DND-41 (cell line): ENCODE results near the gene MAPK8IP1.

ENCODE experiments used
- ATAC-seq: fragments of 200-7000 bp; cut with Tn5 transposase; 3 replicates; pipeline ENCODE4 v1.9.1; 2021; ENCODE audit warnings: low read depth; ENCODE audit not compliant: insufficient read depth
- DNase-seq: peaks from one replicate; pipeline ENCODE4 v3.0.0-alpha.2; 2020
- H2AFZ ChIP-seq: 2 replicates; pipeline ENCODE4 v1.6.0; 2012; ENCODE audit warnings: low read depth, low read length
- H3K27ac ChIP-seq: 2 replicates; pipeline ENCODE4 v1.5.1; 2012; ENCODE audit warnings: low read length, inconsistent platforms
- H3K27me3 ChIP-seq: fragments of 200-600 bp; sonication (generic); 2 replicates; pipeline ENCODE4 v1.6.0; 2012; ENCODE audit warnings: low read length, mild to moderate bottlenecking, inconsistent platforms; ENCODE audit not compliant: insufficient read depth, poor library complexity
- H3K36me3 ChIP-seq: 2 replicates; pipeline ENCODE4 v1.5.1; 2012; ENCODE audit warnings: low read length, inconsistent platforms; ENCODE audit not compliant: insufficient read depth
- H3K4me1 ChIP-seq: 2 replicates; pipeline ENCODE4 v1.5.1; 2012; ENCODE audit warnings: mild to moderate bottlenecking, low read length; ENCODE audit not compliant: insufficient read depth
- H3K4me2 ChIP-seq: 2 replicates; pipeline ENCODE4 v1.6.0; 2012; ENCODE audit warnings: mild to moderate bottlenecking, moderate library complexity, low read length, inconsistent platforms; ENCODE audit not compliant: insufficient read depth
- H3K4me3 ChIP-seq, 2 experiments: fragments of 200-600 bp in 1 of 2; shearing (Covaris generic) in 1 of 2; 2 replicates each; pipeline ENCODE4 v1.5.1; 2012 to 2016; ENCODE audit warnings: inconsistent platforms in 2 of 2, low read length in 2 of 2, mild to moderate bottlenecking in 2 of 2, low read depth in 1 of 2, moderate library complexity in 1 of 2
- H3K79me2 ChIP-seq: 2 replicates; pipeline ENCODE4 v1.6.0; 2012; ENCODE audit warnings: low read length, inconsistent platforms; ENCODE audit not compliant: insufficient read depth
- H3K9ac ChIP-seq: 2 replicates; pipeline ENCODE4 v1.6.0; 2012; ENCODE audit warnings: low read depth, mild to moderate bottlenecking, inconsistent platforms, low read length, moderate library complexity
- H3K9me3 ChIP-seq: 2 replicates; pipeline ENCODE4 v1.5.1; 2012; ENCODE audit warnings: low read length, moderate library complexity, mild to moderate bottlenecking, inconsistent platforms; ENCODE audit not compliant: insufficient read depth, severe bottlenecking
- H4K20me1 ChIP-seq: 2 replicates; pipeline ENCODE4 v1.6.0; 2012; ENCODE audit warnings: low read length; ENCODE audit not compliant: insufficient read depth
- EZH2 ChIP-seq: IDR thresholded peaks from 3 replicates; pipeline ENCODE4 v1.6.1; 2012; ENCODE audit warnings: borderline replicate concordance, low read depth, mild to moderate bottlenecking, moderate library complexity, low read length, inconsistent platforms; ENCODE audit not compliant: severe bottlenecking
- TF ChIP-seq, protein P1 (sequence below): IDR thresholded peaks from 2 replicates; pipeline ENCODE4 v1.5.1; 2012; ENCODE audit warnings: borderline replicate concordance, low read length, moderate library complexity, mild to moderate bottlenecking; ENCODE audit not compliant: poor library complexity, severe bottlenecking; ENCODE audit errors: extremely low read depth

Gene MAPK8IP1

DNA sequence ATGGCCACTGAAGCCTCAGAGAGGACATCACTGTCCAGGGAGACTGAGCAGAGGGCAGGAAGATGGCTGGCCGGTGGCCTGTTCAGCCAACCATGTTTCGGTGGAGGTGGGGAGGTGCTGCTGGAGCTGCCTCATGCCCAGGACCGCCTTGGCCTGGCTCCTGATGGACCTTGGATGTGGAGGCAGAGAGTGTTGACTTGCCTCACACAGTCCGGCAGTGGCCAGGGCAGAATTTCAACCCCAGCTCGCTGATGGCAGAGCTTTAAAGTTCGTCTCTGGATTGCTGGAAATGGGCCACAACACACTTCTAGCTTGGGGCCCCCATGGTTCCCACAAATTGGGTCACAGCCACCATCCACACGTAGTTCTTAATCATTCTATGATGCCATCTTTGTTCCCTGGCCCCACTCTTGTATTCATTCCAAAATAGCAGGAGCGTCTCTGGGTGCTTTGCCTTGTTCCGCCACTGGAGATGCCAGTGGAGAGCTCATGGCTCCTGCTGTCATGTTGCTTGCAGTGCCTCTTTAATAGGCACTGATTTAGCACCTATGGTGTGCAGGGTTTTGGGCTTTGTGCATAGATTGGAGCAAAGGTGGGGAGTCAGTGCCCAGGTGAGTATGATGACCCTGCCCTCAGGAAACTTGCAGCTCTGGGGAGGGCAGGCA lies 5.6 kb downstream of the MAPK8IP1 start:
- no peak for TF ChIP-seq EZH2
- TF ChIP-seq, protein P1, sequence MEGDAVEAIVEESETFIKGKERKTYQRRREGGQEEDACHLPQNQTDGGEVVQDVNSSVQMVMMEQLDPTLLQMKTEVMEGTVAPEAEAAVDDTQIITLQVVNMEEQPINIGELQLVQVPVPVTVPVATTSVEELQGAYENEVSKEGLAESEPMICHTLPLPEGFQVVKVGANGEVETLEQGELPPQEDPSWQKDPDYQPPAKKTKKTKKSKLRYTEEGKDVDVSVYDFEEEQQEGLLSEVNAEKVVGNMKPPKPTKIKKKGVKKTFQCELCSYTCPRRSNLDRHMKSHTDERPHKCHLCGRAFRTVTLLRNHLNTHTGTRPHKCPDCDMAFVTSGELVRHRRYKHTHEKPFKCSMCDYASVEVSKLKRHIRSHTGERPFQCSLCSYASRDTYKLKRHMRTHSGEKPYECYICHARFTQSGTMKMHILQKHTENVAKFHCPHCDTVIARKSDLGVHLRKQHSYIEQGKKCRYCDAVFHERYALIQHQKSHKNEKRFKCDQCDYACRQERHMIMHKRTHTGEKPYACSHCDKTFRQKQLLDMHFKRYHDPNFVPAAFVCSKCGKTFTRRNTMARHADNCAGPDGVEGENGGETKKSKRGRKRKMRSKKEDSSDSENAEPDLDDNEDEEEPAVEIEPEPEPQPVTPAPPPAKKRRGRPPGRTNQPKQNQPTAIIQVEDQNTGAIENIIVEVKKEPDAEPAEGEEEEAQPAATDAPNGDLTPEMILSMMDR: no peak
- no peak for DNase-seq
- no peak; the same call in 2 of the 3 replicates for ATAC-seq

DNA sequence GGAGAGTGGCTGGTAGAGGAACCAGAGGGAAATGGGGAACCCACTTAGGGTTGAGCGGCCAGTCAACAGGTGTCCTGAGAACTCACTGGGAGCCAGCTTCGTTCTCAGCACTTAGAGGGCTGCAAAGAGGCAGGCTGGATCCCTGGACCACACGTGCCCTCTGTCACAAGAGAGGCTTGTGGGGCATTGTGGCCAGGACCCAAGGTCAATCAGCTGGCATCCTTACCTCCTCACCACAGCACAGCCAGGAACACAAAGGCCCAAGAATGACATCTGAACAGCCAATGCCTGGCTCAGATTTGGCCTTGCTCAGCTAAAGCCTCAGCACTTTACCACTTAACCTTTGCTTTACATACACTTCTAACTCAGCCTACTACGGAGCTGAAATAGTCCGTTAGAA lies 7.4 kb downstream of the MAPK8IP1 start:
- Histone ChIP-seq H3K79me2 (no peaks in the 10 kb centered on the region), H3K4me3 (no peak overlapping the region), H3K27me3 (no peaks in the 10 kb centered on the region), H3K4me1 (no peaks in the 10 kb centered on the region), H3K36me3 (no peaks in the 10 kb centered on the region), H3K27ac (no peak overlapping the region), H4K20me1 (no peaks in the 10 kb centered on the region; the same call in 1 of the 2 replicates), H3K9ac (no peak overlapping the region), H2AFZ (no peak overlapping the region), H3K9me3 (no peaks in the 10 kb centered on the region), H3K4me2 (no peak overlapping the region)
- DNase-seq (no peak), ATAC-seq (no peak)
- TF ChIP-seq, protein P1: no peak
- TF ChIP-seq EZH2: no peak

More for the DNA sequence above, 5.6 kb downstream of the MAPK8IP1 start:
- H3K4me3 ChIP-seq: no peak overlapping the region
- H3K27ac ChIP-seq: no peak overlapping the region
- H3K36me3 ChIP-seq: no peaks in the 10 kb centered on the region
- H3K4me2 ChIP-seq: no peak overlapping the region
- H3K9me3 ChIP-seq: no peaks in the 10 kb centered on the region
- H3K27me3 ChIP-seq: no peaks in the 10 kb centered on the region
- H2AFZ ChIP-seq: no peak overlapping the region
- H3K4me1 ChIP-seq: peaks cover 3% of the 10 kb centered on the region; the same call in 1 of the 2 replicates
- H3K9ac ChIP-seq: no peak overlapping the region
- H4K20me1 ChIP-seq: no peaks in the 10 kb centered on the region; the same call in 1 of the 2 replicates
- H3K79me2 ChIP-seq: no peaks in the 10 kb centered on the region

DNA sequence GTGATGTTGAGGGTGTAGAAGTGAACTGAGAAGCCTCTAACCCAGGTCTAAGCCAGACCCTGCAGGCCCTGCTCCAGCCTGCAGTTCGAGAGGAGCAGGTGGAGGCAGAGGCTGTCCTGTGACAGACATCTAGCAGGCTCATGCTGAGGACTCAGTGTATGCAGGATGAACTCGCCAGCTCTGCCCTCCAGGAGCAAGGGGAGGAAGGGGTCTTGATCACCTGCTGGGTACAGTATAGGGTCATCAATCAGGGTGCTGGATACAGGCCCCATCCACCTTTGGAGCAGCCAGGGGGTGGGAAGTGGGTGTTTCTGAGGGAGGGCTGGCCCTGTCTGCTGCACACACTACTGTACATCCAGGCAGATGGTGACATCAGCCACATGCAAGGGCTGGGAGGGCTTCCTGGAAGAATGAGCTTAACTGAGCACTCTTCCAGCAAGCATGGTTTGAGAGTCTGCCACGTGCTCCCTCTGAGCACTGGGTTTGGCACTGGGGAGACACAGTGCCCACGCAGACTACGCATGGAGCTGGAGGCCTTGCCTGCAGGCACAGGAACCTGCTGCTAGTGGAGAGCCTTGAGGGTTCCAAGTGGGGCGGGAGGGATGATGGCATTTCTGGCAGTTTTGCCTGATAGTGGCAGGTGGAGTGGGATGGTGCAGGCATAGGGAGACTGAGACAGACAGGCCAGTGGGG lies 9.2 kb downstream of the MAPK8IP1 start:
- ATAC-seq: 0 out of 3 replicates have a peak, but pooled peaks have one; percentile 23

More for the DNA sequence above, 9.2 kb downstream of the MAPK8IP1 start:
- Histone ChIP-seq H3K27ac (no peak overlapping the region), H3K9ac (no peak overlapping the region), H3K4me3 (no peak overlapping the region), H3K79me2 (no peaks in the 10 kb centered on the region), H3K36me3 (no peaks in the 10 kb centered on the region), H3K4me1 (no peaks in the 10 kb centered on the region), H4K20me1 (peaks cover 5% of the 10 kb centered on the region; the same call in 1 of the 2 replicates), H3K4me2 (no peak overlapping the region), H2AFZ (no peak overlapping the region), H3K27me3 (no peaks in the 10 kb centered on the region), H3K9me3 (no peaks in the 10 kb centered on the region)
- no peak for DNase-seq
- TF ChIP-seq EZH2: no peak
- TF ChIP-seq, protein P1: no peak
